ENCODE measurements around the gene LSM6. TPM values are rescaled to one million over a fixed set of nuclear protein-coding genes. Genes with fewer than 3 reads are reported as not detected.

The LSM6 gene
- total RNA-seq, 1 experiment from 2014 or later, result 78.3 TPM

- no peaks in the 10 kb centered on the region for H3K79me1 ChIP-seq (ENCODE audit: insufficient read depth, low read depth, low read length, poor library complexity, severe bottlenecking)
- H4K8ac ChIP-seq (replicated peaks; ENCODE audit: insufficient read length, low read depth, low read length), result no peak overlapping the region
- Mint-ChIP-seq H3K4me1 (peaks cover 8 to 13% of the 10 kb centered on the region in 2 experiments), H3K4me3 (no peak overlapping the region), H3K27me3 (ENCODE audit: low read depth) (no peaks in the 10 kb centered on the region), H3K36me3 (ENCODE audit: insufficient read depth in 1 of 3, low read depth in 3 of 3) (no peaks in the 10 kb centered on the region; a peak in 1 of 7 replicates), H3K9me3 (no peaks in the 10 kb centered on the region), H3K27ac (no peak overlapping the region)
- H4K20me1 ChIP-seq (ENCODE audit: control insufficient read depth, insufficient read depth, insufficient read length), result no peaks in the 10 kb centered on the region
- no peak overlapping the region for H2BK12ac ChIP-seq (ENCODE audit: insufficient read length, low read depth, low read length)
- no peaks in the 10 kb centered on the region for H3K27me3 ChIP-seq (ENCODE audit: insufficient read depth, low read length)
- TF ChIP-seq, protein P1, sequence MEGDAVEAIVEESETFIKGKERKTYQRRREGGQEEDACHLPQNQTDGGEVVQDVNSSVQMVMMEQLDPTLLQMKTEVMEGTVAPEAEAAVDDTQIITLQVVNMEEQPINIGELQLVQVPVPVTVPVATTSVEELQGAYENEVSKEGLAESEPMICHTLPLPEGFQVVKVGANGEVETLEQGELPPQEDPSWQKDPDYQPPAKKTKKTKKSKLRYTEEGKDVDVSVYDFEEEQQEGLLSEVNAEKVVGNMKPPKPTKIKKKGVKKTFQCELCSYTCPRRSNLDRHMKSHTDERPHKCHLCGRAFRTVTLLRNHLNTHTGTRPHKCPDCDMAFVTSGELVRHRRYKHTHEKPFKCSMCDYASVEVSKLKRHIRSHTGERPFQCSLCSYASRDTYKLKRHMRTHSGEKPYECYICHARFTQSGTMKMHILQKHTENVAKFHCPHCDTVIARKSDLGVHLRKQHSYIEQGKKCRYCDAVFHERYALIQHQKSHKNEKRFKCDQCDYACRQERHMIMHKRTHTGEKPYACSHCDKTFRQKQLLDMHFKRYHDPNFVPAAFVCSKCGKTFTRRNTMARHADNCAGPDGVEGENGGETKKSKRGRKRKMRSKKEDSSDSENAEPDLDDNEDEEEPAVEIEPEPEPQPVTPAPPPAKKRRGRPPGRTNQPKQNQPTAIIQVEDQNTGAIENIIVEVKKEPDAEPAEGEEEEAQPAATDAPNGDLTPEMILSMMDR (conservative IDR thresholded peaks at IDR 0.05), result no peak
- H3K23me2 ChIP-seq (ENCODE audit: insufficient read length, low read depth, low read length, poor library complexity, severe bottlenecking), result no peaks in the 10 kb centered on the region
- H2BK15ac ChIP-seq (ENCODE audit: low read depth, low read length), result no peak overlapping the region
- H3K4me2 ChIP-seq (ENCODE audit: insufficient read depth, insufficient read length, low read length), result no peak overlapping the region
- H3K4me1 ChIP-seq (ENCODE audit: insufficient read depth, low read length), result no peaks in the 10 kb centered on the region; the same call in 1 of the 2 replicates
- WGBS (ENCODE audit: extremely low coverage, insufficient read length, low lambda C conversion rate), result no CpG with 5 or more reads among the region's 3 CpGs
- H3K27ac ChIP-seq (ENCODE audit: insufficient read length, low read depth, low read length), result no peak overlapping the region
- no peaks in the 10 kb centered on the region for H3K79me2 ChIP-seq (ENCODE audit: insufficient read depth, low read length)
- no peak overlapping the region for H3K14ac ChIP-seq (ENCODE audit: insufficient read depth, low read length)
- no peak overlapping the region for H2AK5ac ChIP-seq (ENCODE audit: insufficient read length, low read length)
- H4K91ac ChIP-seq (ENCODE audit: insufficient read length, low read depth, low read length), result no peak overlapping the region
- H3K4ac ChIP-seq (ENCODE audit: low read depth, low read length), result no peak overlapping the region
- no peak overlapping the region for H3K56ac ChIP-seq (ENCODE audit: insufficient read length, low read depth, low read length)
- H3T11ph ChIP-seq (ENCODE audit: low read length), result no peak overlapping the region
- H4K5ac ChIP-seq (ENCODE audit: insufficient read length, low read depth, low read length), result no peak overlapping the region
- no peak overlapping the region for H2BK120ac ChIP-seq (ENCODE audit: low read depth, low read length, poor library complexity, severe bottlenecking)
- H2AFZ ChIP-seq (ENCODE audit: low read length), result no peak overlapping the region
- no peak overlapping the region for H3K23ac ChIP-seq (ENCODE audit: insufficient read length, low read depth, low read length)
- H3K18ac ChIP-seq (ENCODE audit: insufficient read length, low read depth, low read length), result no peak overlapping the region
- H3K9me3 ChIP-seq (ENCODE audit: control insufficient read depth, low read depth, low read length), result no peaks in the 10 kb centered on the region
- no peak for DNase-seq
- H3K9ac ChIP-seq (ENCODE audit: extremely low read depth, insufficient read length, low read length), result no peak overlapping the region
- H2BK20ac ChIP-seq (ENCODE audit: low read depth, low read length, poor library complexity, severe bottlenecking), result no peak overlapping the region
- no peak overlapping the region for H2BK5ac ChIP-seq (ENCODE audit: insufficient read length, low read length)
Measured at GRCh38 chr4:146238107-146238506, 62.6 kb downstream of the LSM6 start.

Other genes starting within 250 kb of the LSM6 start
- 28.4 and 29.4 TPM in 2 replicates for gene ZNF827, start 236.9 kb upstream of the LSM6 start, total RNA-seq (2021)
- gene REELD1, start 38.8 kb downstream of the LSM6 start, total RNA-seq (2021), result not detected in 2 replicates